ENCODE measurements around the gene ZFHX3. TPM values are rescaled to one million over a fixed set of nuclear protein-coding genes. Genes with fewer than 3 reads are reported as not detected.

ZFHX3 gene
- total and polyA plus RNA-seq, 2 donors (not counting 1 experiment from before 2014, with no cell fraction given) = 4.7 to 7.3 TPM

GRCh38 chr16:72740347-72740746 lies 307.6 kb downstream of the ZFHX3 start:
- DNase-seq (ENCODE audit: low read depth in 2 of 2) = peak in 1 of 2 donors; percentile 66
- Histone ChIP-seq H3K27ac (ENCODE audit: insufficient read depth, low read length) (no peak overlapping the region), H3K4me3 (replicated peaks in 1 of 4; ENCODE audit: control extremely low read depth in 1 of 4, insufficient read depth in 1 of 4, low read depth in 3 of 4, low read length in 4 of 4) (no peak overlapping the region), H3K79me2 (ENCODE audit: control insufficient read depth, insufficient read depth, low read length) (no peaks in the 10 kb centered on the region), H3K9me3 (ENCODE audit: control insufficient read depth, insufficient read depth, low read depth, low read length) (no peaks in the 10 kb centered on the region), H3K9ac (ENCODE audit: insufficient read depth, low read length) (no peak overlapping the region), H3K27me3 (ENCODE audit: control insufficient read depth, insufficient read depth, low read length) (no peaks in the 10 kb centered on the region), H2AFZ (ENCODE audit: low read length) (no peak overlapping the region), H3K36me3 (ENCODE audit: control insufficient read depth, insufficient read depth, low read length) (no peaks in the 10 kb centered on the region), H3K4me2 (ENCODE audit: extremely low read depth, insufficient read depth, low read length) (no peak overlapping the region), H3K4me1 (ENCODE audit: control insufficient read depth, extremely low read depth, insufficient read depth, low read length) (no peaks in the 10 kb centered on the region), H4K20me1 (ENCODE audit: control insufficient read depth, extremely low read depth, insufficient read depth, low read length) (no peaks in the 10 kb centered on the region)
- TF ChIP-seq EZH2 (IDR thresholded peaks at IDR 0.05; ENCODE audit: low read length, missing control alignments) (no peak), CTCF (conservative IDR thresholded peaks at IDR 0.05 in 1 of 2, IDR thresholded peaks at IDR 0.05 in 1 of 2; ENCODE audit: low read depth in 1 of 2, low read length in 2 of 2) (no peak)

- TF ChIP-seq EZH2 (IDR thresholded peaks at IDR 0.05; ENCODE audit: low read length, missing control alignments) (no peak), CTCF (conservative IDR thresholded peaks at IDR 0.05 in 1 of 2, IDR thresholded peaks at IDR 0.05 in 1 of 2; ENCODE audit: low read depth in 1 of 2, low read length in 2 of 2) (no peak)
- DNase-seq (ENCODE audit: low read depth in 2 of 2) = peak; percentile 18 to 87
- Histone ChIP-seq H3K9me3 (ENCODE audit: control insufficient read depth, insufficient read depth, low read depth, low read length) (no peaks in the 10 kb centered on the region), H3K4me3 (replicated peaks in 1 of 4; ENCODE audit: control extremely low read depth in 1 of 4, insufficient read depth in 1 of 4, low read depth in 3 of 4, low read length in 4 of 4) (no peak overlapping the region), H3K79me2 (ENCODE audit: control insufficient read depth, insufficient read depth, low read length) (no peaks in the 10 kb centered on the region), H4K20me1 (ENCODE audit: control insufficient read depth, extremely low read depth, insufficient read depth, low read length) (no peaks in the 10 kb centered on the region), H2AFZ (ENCODE audit: low read length) (no peak overlapping the region), H3K36me3 (ENCODE audit: control insufficient read depth, insufficient read depth, low read length) (no peaks in the 10 kb centered on the region), H3K4me1 (ENCODE audit: control insufficient read depth, extremely low read depth, insufficient read depth, low read length) (no peaks in the 10 kb centered on the region), H3K27ac (ENCODE audit: insufficient read depth, low read length) (no peak overlapping the region), H3K9ac (ENCODE audit: insufficient read depth, low read length) (no peak overlapping the region), H3K27me3 (ENCODE audit: control insufficient read depth, insufficient read depth, low read length) (no peaks in the 10 kb centered on the region), H3K4me2 (ENCODE audit: extremely low read depth, insufficient read depth, low read length) (peak overlapping the region; percentile 32)
These were observed 308.4 kb downstream of the ZFHX3 start for GRCh38 chr16:72739577-72739976.

GRCh38 chr16:72736074-72736473 lies 311.9 kb downstream of the ZFHX3 start:
- H3K36me3 ChIP-seq (ENCODE audit: control insufficient read depth, insufficient read depth, low read length) = no peaks in the 10 kb centered on the region
- H2AFZ ChIP-seq (ENCODE audit: low read length) = no peak overlapping the region
- H3K4me2 ChIP-seq (ENCODE audit: extremely low read depth, insufficient read depth, low read length) = no peak overlapping the region
- no peak overlapping the region for H3K4me3 ChIP-seq (replicated peaks in 1 of 4; ENCODE audit: control extremely low read depth in 1 of 4, insufficient read depth in 1 of 4, low read depth in 3 of 4, low read length in 4 of 4)
- no peak overlapping the region for H3K27ac ChIP-seq (ENCODE audit: insufficient read depth, low read length)
- H3K27me3 ChIP-seq (ENCODE audit: control insufficient read depth, insufficient read depth, low read length) = no peaks in the 10 kb centered on the region
- H3K9ac ChIP-seq (ENCODE audit: insufficient read depth, low read length) = no peak overlapping the region
- DNase-seq (ENCODE audit: low read depth in 2 of 2) = no peak
- no peaks in the 10 kb centered on the region for H3K79me2 ChIP-seq (ENCODE audit: control insufficient read depth, insufficient read depth, low read length)
- H3K9me3 ChIP-seq (ENCODE audit: control insufficient read depth, insufficient read depth, low read depth, low read length) = no peaks in the 10 kb centered on the region
- no peaks in the 10 kb centered on the region for H4K20me1 ChIP-seq (ENCODE audit: control insufficient read depth, extremely low read depth, insufficient read depth, low read length)
- H3K4me1 ChIP-seq (ENCODE audit: control insufficient read depth, extremely low read depth, insufficient read depth, low read length) = no peaks in the 10 kb centered on the region
- TF ChIP-seq CTCF (conservative IDR thresholded peaks at IDR 0.05 in 1 of 2, IDR thresholded peaks at IDR 0.05 in 1 of 2; ENCODE audit: low read depth in 1 of 2, low read length in 2 of 2) (no peak), EZH2 (IDR thresholded peaks at IDR 0.05; ENCODE audit: low read length, missing control alignments) (no peak)

All from fibroblast of lung (primary cell).